Fibroblast of the aortic adventitia (primary cell): ENCODE measurements around the gene CBLN4. TPM values are rescaled to one million over a fixed set of nuclear protein-coding genes. Genes with fewer than 3 reads are reported as not detected.

ENCODE experiments used
- DNase-seq: peaks from one replicate; pipeline ENCODE4 v3.0.0-alpha.2; 2010; ENCODE audit warnings: low read depth
- H3K4me3 ChIP-seq: 2 replicates; pipeline ENCODE4 v1.5.1; 2011; ENCODE audit warnings: low read depth, mild to moderate bottlenecking, control low read depth, low read length, moderate library complexity
- CTCF ChIP-seq: IDR thresholded peaks from 2 replicates; pipeline ENCODE4 v1.5.1; 2011; ENCODE audit warnings: mild to moderate bottlenecking, low read length, control low read depth, inconsistent platforms; ENCODE audit not compliant: insufficient read depth
- total RNA-seq: library from RNA; depleted of rRNA; stranded (reverse); fragments of >200 nt; gene quantifications from 2 replicates; pipeline ENCODE4 v1.2.3, GENCODE V29; 2012; ENCODE audit warnings: low replicate concordance

Gene CBLN4
- total RNA-seq = not detected in 2 replicates

GRCh38 chr20:56005389-56005715 lies at the start of gene CBLN4:
TSS of gene CBLN4 (minus strand) at chr20:56005519. CDS start at chr20:56004171, 1,348 bp downstream.
- H3K4me3 ChIP-seq = no peak within 1 kb of the TSS
- TF ChIP-seq CTCF = no peak
- DNase-seq = no peak

- no peak for DNase-seq
- no peak overlapping the region for H3K4me3 ChIP-seq
- no peak for TF ChIP-seq CTCF
These were observed 37.9 kb upstream of the CBLN4 start for GRCh38 chr20:56043227-56043626.

GRCh38 chr20:56032251-56032650 lies 26.9 kb upstream of the CBLN4 start:
- H3K4me3 ChIP-seq = no peak overlapping the region
- DNase-seq = no peak
- TF ChIP-seq CTCF = no peak

GRCh38 chr20:56018716-56019115 lies 13.4 kb upstream of the CBLN4 start:
- no peak for TF ChIP-seq CTCF
- H3K4me3 ChIP-seq = no peak overlapping the region
- DNase-seq = no peak

GRCh38 chr20:56018194-56018593 lies 12.9 kb upstream of the CBLN4 start:
- no peak for DNase-seq
- no peak for TF ChIP-seq CTCF
- no peak overlapping the region for H3K4me3 ChIP-seq

GRCh38 chr20:56017560-56017959 lies 12.2 kb upstream of the CBLN4 start:
- H3K4me3 ChIP-seq = no peak overlapping the region
- no peak for DNase-seq
- no peak for TF ChIP-seq CTCF

- H3K4me3 ChIP-seq = no peak overlapping the region
- TF ChIP-seq CTCF = no peak
- DNase-seq = no peak
These were observed 9.7 kb upstream of the CBLN4 start for GRCh38 chr20:56014998-56015397.
